ENCODE results near the gene LUZP2.

LUZP2 gene

DNA sequence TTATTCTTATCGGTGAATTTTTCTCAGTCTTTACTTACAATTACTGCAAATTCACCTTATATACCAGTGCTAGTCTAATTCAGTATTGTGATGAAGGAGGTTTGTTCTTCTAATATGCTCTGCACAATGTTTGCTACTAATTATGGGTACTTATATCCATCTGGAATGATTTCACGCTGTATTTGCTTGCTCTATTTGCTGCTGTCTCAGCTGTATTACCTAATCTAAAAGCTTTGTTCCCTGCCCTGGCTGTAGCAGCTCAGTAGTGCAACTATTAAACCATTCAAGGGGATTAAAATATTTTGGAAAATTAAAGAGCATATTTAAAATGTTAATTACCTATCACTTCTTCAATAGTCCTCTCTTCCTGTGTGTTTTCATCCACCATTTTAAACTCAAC is 375.3 kb downstream of the LUZP2 start:
- DNase-seq: no peak
- no peak overlapping the region for H3K9ac ChIP-seq (ENCODE audit: low read length)

DNA sequence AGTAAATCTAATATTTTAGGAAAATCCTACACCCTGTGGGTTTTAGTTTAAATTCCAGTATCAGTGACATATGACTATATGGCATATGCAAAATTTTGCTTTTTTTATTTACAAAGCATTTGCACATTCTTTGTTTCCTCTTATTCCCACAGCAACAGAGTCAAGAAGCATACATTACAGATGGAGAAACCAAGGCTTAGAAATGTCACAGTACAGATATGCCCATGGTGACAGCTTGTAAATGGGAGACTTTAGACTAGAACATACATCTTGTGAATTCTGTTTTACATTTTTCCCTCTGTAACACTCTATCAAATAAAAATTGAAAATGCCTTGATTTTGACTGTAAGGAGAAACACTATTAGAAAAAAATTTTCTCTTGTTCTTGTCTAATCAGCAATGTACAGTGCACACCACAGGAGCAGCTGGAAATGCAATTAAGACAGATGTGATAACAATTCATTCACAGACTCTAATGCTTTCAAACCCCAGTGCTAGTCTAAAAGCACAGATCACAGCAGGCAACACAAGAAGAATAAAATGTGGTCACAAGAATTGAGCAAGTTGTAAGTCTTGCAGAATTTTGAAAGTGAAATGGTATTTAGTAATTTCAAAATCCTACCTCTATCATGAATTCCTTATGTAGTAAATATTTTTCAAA is 375.9 kb downstream of the LUZP2 start:
- H3K27me3 ChIP-seq (replicated peaks; ENCODE audit: insufficient read depth, low read length): no peaks in the 10 kb centered on the region
- H3K27ac ChIP-seq (ENCODE audit: low read length): no peak overlapping the region
- H3K4me2 ChIP-seq (ENCODE audit: low read depth, low read length): no peak overlapping the region
- H4K20me1 ChIP-seq (ENCODE audit: insufficient read depth, low read length): no peaks in the 10 kb centered on the region
- no peaks in the 10 kb centered on the region for H3K79me2 ChIP-seq (ENCODE audit: low read length)
- H3K9me2 ChIP-seq (replicated peaks; ENCODE audit: insufficient read depth, low read length): no peaks in the 10 kb centered on the region
- DNase-seq: no peak
- no peaks in the 10 kb centered on the region for H3K9me3 ChIP-seq (replicated peaks; ENCODE audit: insufficient read depth, low read length)
- H3K9ac ChIP-seq (ENCODE audit: low read length): no peak overlapping the region
- H2AFZ ChIP-seq (ENCODE audit: low read length): no peak overlapping the region
- no peaks in the 10 kb centered on the region; the same call in 1 of the 2 replicates for H3K4me1 ChIP-seq (ENCODE audit: low read length)
- no peaks in the 10 kb centered on the region for H3K36me3 ChIP-seq (replicated peaks; ENCODE audit: insufficient read depth, low read length)
- H3F3A ChIP-seq (ENCODE audit: insufficient read depth, low read length): no peaks in the 10 kb centered on the region
- TF ChIP-seq EZH2phosphoT487 (IDR thresholded peaks at IDR 0.05; ENCODE audit: low read length): no peak
- TF ChIP-seq EZH2 (optimal IDR thresholded peaks at IDR 0.05; ENCODE audit: low read depth, low read length): no peak
- TF ChIP-seq CTCF (IDR thresholded peaks at IDR 0.05; ENCODE audit: low read length): no peak
- H3K4me3 ChIP-seq (ENCODE audit: low read length): no peak overlapping the region

More for the DNA sequence above, 375.3 kb downstream of the LUZP2 start:
- no peak for TF ChIP-seq CTCF (IDR thresholded peaks at IDR 0.05; ENCODE audit: low read length)
- no peak overlapping the region for H2AFZ ChIP-seq (ENCODE audit: low read length)
- no peaks in the 10 kb centered on the region for H3F3A ChIP-seq (ENCODE audit: insufficient read depth, low read length)
- no peaks in the 10 kb centered on the region for H3K79me2 ChIP-seq (ENCODE audit: low read length)
- H3K36me3 ChIP-seq (replicated peaks; ENCODE audit: insufficient read depth, low read length): no peaks in the 10 kb centered on the region
- H3K4me1 ChIP-seq (ENCODE audit: low read length): no peaks in the 10 kb centered on the region; the same call in 1 of the 2 replicates
- no peak overlapping the region for H3K4me3 ChIP-seq (ENCODE audit: low read length)
- H3K4me2 ChIP-seq (ENCODE audit: low read depth, low read length): no peak overlapping the region
- H3K9me2 ChIP-seq (replicated peaks; ENCODE audit: insufficient read depth, low read length): no peaks in the 10 kb centered on the region
- no peaks in the 10 kb centered on the region for H4K20me1 ChIP-seq (ENCODE audit: insufficient read depth, low read length)
- no peaks in the 10 kb centered on the region for H3K9me3 ChIP-seq (replicated peaks; ENCODE audit: insufficient read depth, low read length)
- no peak overlapping the region for H3K27ac ChIP-seq (ENCODE audit: low read length)
- H3K27me3 ChIP-seq (replicated peaks; ENCODE audit: insufficient read depth, low read length): no peaks in the 10 kb centered on the region

GRCh38 chr11:24880962-24881361 is 384.1 kb downstream of the LUZP2 start:
- H3K36me3 ChIP-seq (replicated peaks; ENCODE audit: insufficient read depth, low read length): no peaks in the 10 kb centered on the region
- H3K27ac ChIP-seq (ENCODE audit: low read length): no peak overlapping the region
- no peaks in the 10 kb centered on the region for H3K27me3 ChIP-seq (replicated peaks; ENCODE audit: insufficient read depth, low read length)
- TF ChIP-seq CTCF (IDR thresholded peaks at IDR 0.05; ENCODE audit: low read length) (no peak), EZH2phosphoT487 (IDR thresholded peaks at IDR 0.05; ENCODE audit: low read length) (no peak), EZH2 (optimal IDR thresholded peaks at IDR 0.05; ENCODE audit: low read depth, low read length) (no peak)
- H2AFZ ChIP-seq (ENCODE audit: low read length): no peak overlapping the region
- peaks cover 5% of the 10 kb centered on the region; the same call in 1 of the 2 replicates for H3K4me1 ChIP-seq (ENCODE audit: low read length)
- H3F3A ChIP-seq (ENCODE audit: insufficient read depth, low read length): no peaks in the 10 kb centered on the region
- H3K79me2 ChIP-seq (ENCODE audit: low read length): no peaks in the 10 kb centered on the region
- no peak overlapping the region for H3K9ac ChIP-seq (ENCODE audit: low read length)
- no peaks in the 10 kb centered on the region for H3K9me3 ChIP-seq (replicated peaks; ENCODE audit: insufficient read depth, low read length)
- no peak overlapping the region for H3K4me3 ChIP-seq (ENCODE audit: low read length)
- no peaks in the 10 kb centered on the region for H3K9me2 ChIP-seq (replicated peaks; ENCODE audit: insufficient read depth, low read length)
- H4K20me1 ChIP-seq (ENCODE audit: insufficient read depth, low read length): no peaks in the 10 kb centered on the region
- DNase-seq: peak; percentile 4
- H3K4me2 ChIP-seq (ENCODE audit: low read depth, low read length): no peak overlapping the region
